Uterus (tissue), 4 donors: ENCODE data around the gene GATB. TPM values are rescaled to one million over a fixed set of nuclear protein-coding genes. Genes with fewer than 3 reads are reported as not detected.

Experiments used
- DNase-seq, 2 donors: peaks; one replicate each; pipeline ENCODE4 v3.0.0-alpha.2; 2019 to 2020
- H3K27ac ChIP-seq, 2 donors: fragments of 200-600 bp; sonication (generic); 1 replicate in 1 of 2; 2 replicates in 1 of 2; pipeline ENCODE4 v1.5.1; 2016 to 2018
- H3K27me3 ChIP-seq, 2 donors: fragments of 200-600 bp; sonication (generic); one replicate each; pipeline ENCODE4 v1.5.1; 2018 to 2019; ENCODE audit warnings: control low read depth in 1 of 2
- H3K36me3 ChIP-seq, 2 donors: fragments of 200-600 bp; sonication (generic); one replicate each; pipeline ENCODE4 v1.5.1; 2019; ENCODE audit warnings: control low read depth in 1 of 2
- H3K4me1 ChIP-seq, 2 donors: fragments of 200-600 bp; sonication (generic); one replicate each; pipeline ENCODE4 v1.5.1; 2018 to 2019; ENCODE audit warnings: control low read depth in 1 of 2
- H3K4me3 ChIP-seq, 2 donors: fragments of 200-600 bp; sonication (generic); 1 replicate in 1 of 2; 2 replicates in 1 of 2; pipeline ENCODE4 v1.5.1; 2018 to 2019; ENCODE audit warnings: mild to moderate bottlenecking in 1 of 2
- H3K9me3 ChIP-seq, 2 donors: fragments of 200-600 bp; sonication (generic); one replicate each; pipeline ENCODE4 v1.5.1; 2019; ENCODE audit warnings: control low read depth in 1 of 2
- CTCF ChIP-seq, 4 experiments: fragments of 200-600 bp in 2 of 4; fragments of 450-650 bp in 2 of 4; sonication (generic) in 2 of 4; IDR thresholded peaks; one replicate each; pipeline ENCODE4 v1.5.1; 2016 to 2019; ENCODE audit warnings: antibody characterized with exemption in 4 of 4, mild to moderate bottlenecking in 2 of 4, moderate library complexity in 1 of 4
- POLR2A ChIP-seq, 2 donors: fragments of 450-650 bp; IDR thresholded peaks; one replicate each; pipeline ENCODE4 v1.6.1; 2016; ENCODE audit warnings: antibody characterized with exemption in 2 of 2, mild to moderate bottlenecking in 1 of 2, moderate library complexity in 1 of 2
- intact Hi-C: fragments of 100-400 bp; cut with DNase I; formaldehyde crosslinking; loops from one replicate; pipeline ENCODE4 v1.15.1; 2023; ENCODE audit warnings: low total_unique reads
- total RNA-seq, 4 donors: library from RNA; depleted of rRNA in 3 of 4; stranded (reverse); fragments of >200 nt in 3 of 4; gene quantifications; one replicate each; pipeline versions ENCODE4 v1.1.0 to v1.2.4, GENCODE V29; 2014 to 2023
- donor health status: DM: yes; HTN: yes; CAD: no.

GATB gene
- total RNA-seq, 4 donors from 2014 or later, result 2.8 to 31.5 (median 12.4) TPM

GRCh38 chr4:151753056-151753455 lies 7.8 kb downstream of the GATB start:
- TF ChIP-seq POLR2A (IDR thresholded peaks at IDR 0.05), result no peak
- H3K4me1 ChIP-seq, result no peaks in the 10 kb centered on the region
- H3K27ac ChIP-seq, result no peak overlapping the region
- H3K4me3 ChIP-seq, result no peak overlapping the region
- no peak for DNase-seq
- no peaks in the 10 kb centered on the region for H3K9me3 ChIP-seq
- intact Hi-C loops, result no loop called here
- H3K27me3 ChIP-seq, result no peaks in the 10 kb centered on the region
- no peaks in the 10 kb centered on the region for H3K36me3 ChIP-seq

- Histone ChIP-seq H3K27ac (no peak overlapping the region), H3K4me1 (peaks cover 0 to 10% of the 10 kb centered on the region in 2 donors), H3K27me3 (no peaks in the 10 kb centered on the region), H3K9me3 (no peaks in the 10 kb centered on the region), H3K4me3 (no peak overlapping the region), H3K36me3 (no peaks in the 10 kb centered on the region)
- TF ChIP-seq CTCF (IDR thresholded peaks at IDR 0.05), result no peak
- no peak for TF ChIP-seq POLR2A (IDR thresholded peaks at IDR 0.05)
- intact Hi-C loops, result no loop called here
- DNase-seq, result no peak
Measured at GRCh38 chr4:151750156-151750555, 10.7 kb downstream of the GATB start.

GRCh38 chr4:151745481-151746231 lies 15.2 kb downstream of the GATB start:
- no peak overlapping the region for H3K4me3 ChIP-seq
- intact Hi-C loops, result no loop called here
- TF ChIP-seq CTCF (IDR thresholded peaks at IDR 0.05) (no peak), POLR2A (IDR thresholded peaks at IDR 0.05) (no peak)
- peak overlapping the region; percentile 70 to 72 for H3K27ac ChIP-seq
- no peaks in the 10 kb centered on the region for H3K9me3 ChIP-seq
- H3K27me3 ChIP-seq, result no peaks in the 10 kb centered on the region
- DNase-seq, result no peak
- peaks cover 0 to 12% of the 10 kb centered on the region in 2 donors for H3K4me1 ChIP-seq
- H3K36me3 ChIP-seq, result no peaks in the 10 kb centered on the region

GRCh38 chr4:151744614-151745013 lies 16.2 kb downstream of the GATB start:
- intact Hi-C loops, result no loop called here
- Histone ChIP-seq H3K36me3 (no peaks in the 10 kb centered on the region), H3K27ac (peak overlapping the region; percentile 70 to 72), H3K4me1 (peaks cover 0 to 12% of the 10 kb centered on the region in 2 donors), H3K9me3 (no peaks in the 10 kb centered on the region), H3K27me3 (no peaks in the 10 kb centered on the region), H3K4me3 (no peak overlapping the region)
- peak in 1 of 2 donors; percentile 32 for DNase-seq
- TF ChIP-seq CTCF (IDR thresholded peaks at IDR 0.05) (no peak), POLR2A (IDR thresholded peaks at IDR 0.05) (no peak)

GRCh38 chr4:151743894-151744293 lies 16.9 kb downstream of the GATB start:
- intact Hi-C loops, result no loop called here
- peaks cover 0 to 12% of the 10 kb centered on the region in 2 donors for H3K4me1 ChIP-seq
- H3K36me3 ChIP-seq, result no peaks in the 10 kb centered on the region
- peak overlapping the region in 1 of 2 donors; percentile 72 for H3K27ac ChIP-seq
- no peak for TF ChIP-seq POLR2A (IDR thresholded peaks at IDR 0.05)
- TF ChIP-seq CTCF (IDR thresholded peaks at IDR 0.05), result no peak
- H3K9me3 ChIP-seq, result no peaks in the 10 kb centered on the region
- no peaks in the 10 kb centered on the region for H3K27me3 ChIP-seq
- no peak overlapping the region for H3K4me3 ChIP-seq
- no peak for DNase-seq
